RWPE2 (cell line): ENCODE measurements around the gene SLC29A3.

Experiments used
- ATAC-seq: fragments of 200-7000 bp; cut with Tn5 transposase; 3 replicates; pipeline ENCODE4 v1.9.1; 2021; ENCODE audit warnings: low read depth
- DNase-seq: peaks from one replicate; pipeline ENCODE4 v3.0.0-alpha.2; 2020; ENCODE audit warnings: low spot score
- H3K27ac ChIP-seq: fragments of 450-650 bp; 2 replicates; pipeline ENCODE4 v1.5.1; 2017; ENCODE audit warnings: mild to moderate bottlenecking; ENCODE audit not compliant: poor library complexity, severe bottlenecking
- H3K27me3 ChIP-seq: fragments of 250-450 bp; sonication (Bioruptor Pico); 2 replicates; pipeline ENCODE4 v1.5.1; 2021; ENCODE audit warnings: mild to moderate bottlenecking, moderate library complexity; ENCODE audit not compliant: insufficient read depth, poor library complexity, severe bottlenecking
- H3K36me3 ChIP-seq: fragments of 250-450 bp; sonication (Bioruptor Pico); 2 replicates; pipeline ENCODE4 v1.5.1; 2020; ENCODE audit warnings: low read depth, mild to moderate bottlenecking, moderate library complexity
- H3K4me1 ChIP-seq: fragments of 250-450 bp; sonication (Bioruptor Pico); 2 replicates; pipeline ENCODE4 v1.5.1; 2021; ENCODE audit warnings: mild to moderate bottlenecking, moderate library complexity; ENCODE audit not compliant: insufficient read depth, poor library complexity, severe bottlenecking
- H3K4me3 ChIP-seq: fragments of 250-450 bp; sonication (Bioruptor Pico); 2 replicates; pipeline ENCODE4 v1.5.1; 2021; ENCODE audit warnings: mild to moderate bottlenecking, moderate library complexity; ENCODE audit not compliant: severe bottlenecking
- H3K9me3 ChIP-seq: fragments of 250-450 bp; sonication (Bioruptor Pico); 2 replicates; pipeline ENCODE4 v1.5.1; 2021; ENCODE audit warnings: mild to moderate bottlenecking, moderate library complexity; ENCODE audit not compliant: severe bottlenecking
- TF ChIP-seq, protein P1 (sequence below): fragments of 450-650 bp; IDR thresholded peaks from one replicate; pipeline ENCODE4 v1.5.1; 2017; ENCODE audit warnings: mild to moderate bottlenecking, moderate library complexity; ENCODE audit not compliant: poor library complexity, severe bottlenecking

SLC29A3 gene

DNA sequence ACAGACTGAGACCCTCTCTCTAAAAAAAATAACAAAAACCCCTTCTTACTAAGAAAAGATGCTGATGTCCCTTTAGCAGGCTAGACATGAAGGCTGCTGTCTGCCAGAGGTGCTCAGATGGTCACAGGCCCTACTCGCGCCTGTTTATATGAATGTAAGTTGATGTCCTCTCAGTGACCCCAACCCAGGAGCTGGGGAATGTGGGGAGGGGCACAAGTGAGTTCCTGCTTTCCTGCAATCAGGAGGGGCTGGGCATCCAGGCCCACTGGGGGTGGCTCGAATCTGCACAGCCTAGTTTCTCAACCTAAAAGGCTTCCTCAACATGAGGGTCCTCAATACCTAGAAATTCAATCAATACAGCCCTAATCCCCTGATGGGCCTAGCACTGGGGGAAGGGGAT lies 12.1 kb upstream of the SLC29A3 start:
- H3K4me3 ChIP-seq = no peak overlapping the region
- DNase-seq (no peak), ATAC-seq (no peak)
- no peaks in the 10 kb centered on the region for H3K4me1 ChIP-seq
- no peak overlapping the region for H3K27ac ChIP-seq
- no peaks in the 10 kb centered on the region for H3K9me3 ChIP-seq
- TF ChIP-seq, protein P1, sequence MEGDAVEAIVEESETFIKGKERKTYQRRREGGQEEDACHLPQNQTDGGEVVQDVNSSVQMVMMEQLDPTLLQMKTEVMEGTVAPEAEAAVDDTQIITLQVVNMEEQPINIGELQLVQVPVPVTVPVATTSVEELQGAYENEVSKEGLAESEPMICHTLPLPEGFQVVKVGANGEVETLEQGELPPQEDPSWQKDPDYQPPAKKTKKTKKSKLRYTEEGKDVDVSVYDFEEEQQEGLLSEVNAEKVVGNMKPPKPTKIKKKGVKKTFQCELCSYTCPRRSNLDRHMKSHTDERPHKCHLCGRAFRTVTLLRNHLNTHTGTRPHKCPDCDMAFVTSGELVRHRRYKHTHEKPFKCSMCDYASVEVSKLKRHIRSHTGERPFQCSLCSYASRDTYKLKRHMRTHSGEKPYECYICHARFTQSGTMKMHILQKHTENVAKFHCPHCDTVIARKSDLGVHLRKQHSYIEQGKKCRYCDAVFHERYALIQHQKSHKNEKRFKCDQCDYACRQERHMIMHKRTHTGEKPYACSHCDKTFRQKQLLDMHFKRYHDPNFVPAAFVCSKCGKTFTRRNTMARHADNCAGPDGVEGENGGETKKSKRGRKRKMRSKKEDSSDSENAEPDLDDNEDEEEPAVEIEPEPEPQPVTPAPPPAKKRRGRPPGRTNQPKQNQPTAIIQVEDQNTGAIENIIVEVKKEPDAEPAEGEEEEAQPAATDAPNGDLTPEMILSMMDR = no peak
- no peaks in the 10 kb centered on the region for H3K27me3 ChIP-seq
- no peaks in the 10 kb centered on the region for H3K36me3 ChIP-seq

DNA sequence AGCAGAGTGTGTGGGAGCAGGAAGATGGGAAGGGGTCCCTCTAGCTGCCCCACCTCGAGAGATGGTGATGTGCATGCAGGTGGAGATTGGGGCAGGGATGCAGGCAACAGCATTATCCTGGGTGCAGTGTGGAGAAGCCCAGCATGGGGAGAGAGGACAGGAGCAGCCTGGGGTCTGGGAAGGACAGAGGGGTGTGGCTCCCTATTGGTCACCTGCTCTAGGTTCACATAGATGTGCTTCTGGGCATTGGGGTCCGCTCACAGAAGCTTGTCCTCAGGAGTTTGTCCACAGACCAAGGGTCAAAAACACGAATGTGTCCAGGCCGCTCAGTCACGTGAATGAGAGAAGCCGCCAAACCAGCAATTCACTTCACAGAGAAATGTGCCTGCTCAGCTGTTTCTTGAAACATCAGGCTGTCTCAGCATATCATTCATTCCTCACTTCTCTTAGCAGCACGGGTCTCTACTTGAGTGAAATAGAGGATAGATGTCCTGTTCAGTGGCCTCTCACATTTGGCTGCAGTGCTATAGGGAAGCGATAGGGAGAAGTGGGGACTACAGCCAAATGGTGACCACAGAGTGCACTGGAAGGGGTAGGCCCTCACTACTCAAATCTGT lies 11.5 kb upstream of the SLC29A3 start:
- Histone ChIP-seq H3K36me3 (no peaks in the 10 kb centered on the region), H3K27ac (no peak overlapping the region), H3K9me3 (no peaks in the 10 kb centered on the region), H3K4me1 (no peaks in the 10 kb centered on the region), H3K27me3 (no peaks in the 10 kb centered on the region), H3K4me3 (no peak overlapping the region)
- no peak for ATAC-seq
- no peak for DNase-seq
- TF ChIP-seq, protein P1 = no peak

DNA sequence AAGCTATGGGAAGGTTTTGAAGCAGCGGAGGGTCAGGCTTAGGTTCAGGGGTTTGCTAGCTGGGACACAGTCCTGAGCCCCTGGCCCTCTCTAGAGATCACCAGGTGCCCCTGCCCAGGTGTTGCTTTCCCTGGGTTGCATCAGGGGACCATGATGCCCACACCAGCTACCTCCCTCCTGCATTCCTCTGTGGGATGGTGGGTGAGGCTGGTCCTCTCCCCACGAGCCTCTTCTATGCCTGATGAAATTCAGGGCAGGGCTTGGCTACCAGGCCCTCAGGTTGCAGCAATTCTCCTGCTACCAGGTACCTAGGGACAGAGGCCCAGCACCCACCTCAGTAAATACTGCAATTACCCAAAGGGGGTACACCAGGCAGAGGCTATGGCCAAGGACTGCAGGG lies 10.8 kb upstream of the SLC29A3 start:
- H3K27me3 ChIP-seq = no peaks in the 10 kb centered on the region
- H3K4me1 ChIP-seq = no peaks in the 10 kb centered on the region
- TF ChIP-seq, protein P1 = no peak
- no peak for ATAC-seq
- H3K27ac ChIP-seq = no peak overlapping the region
- DNase-seq = no peak
- no peaks in the 10 kb centered on the region for H3K9me3 ChIP-seq
- no peak overlapping the region for H3K4me3 ChIP-seq
- no peaks in the 10 kb centered on the region for H3K36me3 ChIP-seq

DNA sequence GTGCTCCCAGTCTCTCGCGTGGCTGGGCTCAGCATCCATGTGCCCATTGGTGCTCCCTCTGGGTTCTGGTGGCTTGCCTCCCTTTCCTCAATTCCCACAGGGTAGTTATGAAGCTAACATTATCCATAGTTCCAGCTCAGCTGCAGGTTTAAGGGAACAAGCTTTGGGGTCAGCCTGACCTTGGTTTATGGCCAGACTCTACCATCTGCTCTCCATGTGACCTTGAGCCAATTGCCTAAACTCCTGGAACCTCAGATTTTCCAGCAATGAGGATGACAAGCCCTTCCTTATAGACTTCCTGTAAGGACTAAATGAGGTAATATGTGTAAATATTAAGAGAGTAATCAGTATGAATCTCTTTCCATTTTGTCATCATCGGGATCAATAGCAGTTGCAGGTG lies 10.1 kb upstream of the SLC29A3 start:
- no peak overlapping the region for H3K27ac ChIP-seq

DNA sequence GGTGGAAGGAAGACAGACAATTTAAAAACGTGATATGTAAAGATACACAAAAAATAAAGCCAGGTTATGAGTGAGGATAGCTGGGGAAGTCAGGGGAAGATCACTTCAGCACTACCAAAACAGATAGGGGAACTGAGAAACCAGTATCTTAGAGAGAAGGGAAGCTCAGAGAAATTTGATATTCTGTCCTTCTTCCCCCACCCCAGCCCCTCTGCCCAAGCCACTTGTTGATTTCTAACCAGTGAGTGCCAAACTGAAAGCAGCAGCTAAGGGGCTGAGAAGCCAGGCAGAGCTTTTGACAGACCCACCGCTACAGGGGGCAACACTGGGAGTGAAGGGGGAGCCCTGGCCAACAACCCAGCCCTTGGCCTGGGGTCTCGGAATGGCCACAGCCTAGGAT lies 9.1 kb upstream of the SLC29A3 start:
- Histone ChIP-seq H3K9me3 (no peaks in the 10 kb centered on the region), H3K36me3 (no peaks in the 10 kb centered on the region), H3K27ac (no peak overlapping the region), H3K27me3 (no peaks in the 10 kb centered on the region), H3K4me3 (no peak overlapping the region), H3K4me1 (no peaks in the 10 kb centered on the region)
- TF ChIP-seq, protein P1 = no peak
- ATAC-seq = no peak
- DNase-seq = no peak

More for the DNA sequence above, 10.1 kb upstream of the SLC29A3 start:
- DNase-seq = no peak
- ATAC-seq = no peak
- Histone ChIP-seq H3K9me3 (no peaks in the 10 kb centered on the region), H3K4me3 (no peak overlapping the region), H3K36me3 (no peaks in the 10 kb centered on the region), H3K4me1 (no peaks in the 10 kb centered on the region), H3K27me3 (no peaks in the 10 kb centered on the region)
- TF ChIP-seq, protein P1 = no peak
